Measurements from ENCODE around the gene PHKG2.
A peak's percentile ranks its signal among the peaks of the same experiment; 100 is the strongest.

PHKG2 gene

GRCh38 chr16:30758988-30759491 lies 10.8 kb downstream of the PHKG2 start:
- DNase-seq: no peak

DNA sequence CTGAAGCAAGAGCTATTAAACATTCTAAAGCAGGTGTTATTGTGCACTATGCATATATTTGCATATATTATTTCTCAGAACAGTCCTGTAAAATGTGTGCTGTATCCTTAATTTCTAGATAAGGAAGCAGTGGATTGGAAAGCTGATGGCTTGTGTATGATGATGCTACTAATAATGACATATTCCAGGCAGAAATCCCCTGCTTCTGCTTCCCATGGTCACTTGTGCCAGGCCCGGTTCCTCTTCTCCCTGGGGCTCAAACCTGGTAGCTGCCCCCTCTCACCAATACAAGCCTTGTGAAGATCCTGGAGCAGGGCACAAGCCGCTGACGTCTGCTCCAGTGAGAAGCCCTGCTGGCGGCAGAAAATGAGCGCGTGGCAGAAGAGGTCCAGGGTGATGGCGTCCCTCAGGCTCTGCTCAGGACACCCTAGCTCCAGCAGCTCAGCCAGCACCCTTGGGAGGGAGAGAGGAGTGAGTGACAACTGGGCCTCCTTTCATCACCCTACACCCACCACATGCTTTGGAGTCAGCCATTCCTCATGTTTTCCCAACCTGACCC lies 11.9 kb downstream of the PHKG2 start:
- no peak for DNase-seq

- DNase-seq: no peak
These were observed 12.6 kb downstream of the PHKG2 start for GRCh38 chr16:30760577-30761426.

DNA sequence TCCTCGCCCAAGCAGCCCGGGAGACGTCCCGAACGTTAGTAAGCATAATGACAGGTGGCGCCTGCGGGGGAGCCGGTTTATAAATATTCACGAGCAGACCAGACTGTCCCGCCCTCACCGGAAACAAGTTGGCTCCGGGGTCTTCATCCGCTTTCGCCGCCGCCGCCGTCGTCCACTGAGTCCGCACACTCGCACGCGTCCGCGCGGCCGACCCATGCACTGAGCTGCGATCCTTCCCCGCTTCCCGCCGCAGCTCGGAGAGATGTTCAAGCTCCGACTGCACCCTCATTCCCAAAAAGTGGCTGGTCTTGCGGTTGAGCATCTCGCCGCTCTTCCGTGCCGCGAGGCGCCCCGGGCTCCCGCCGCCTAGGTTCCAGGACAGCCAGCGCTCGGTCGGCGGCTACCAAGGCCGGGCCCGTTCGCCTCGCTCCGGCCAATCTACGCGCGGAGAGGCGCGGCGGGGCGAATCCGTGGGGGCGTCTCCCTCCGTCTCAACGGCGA lies 13.3 kb downstream of the PHKG2 start:
- no peak for DNase-seq

GRCh38 chr16:30761928-30762902 lies 14.0 kb downstream of the PHKG2 start, which contains the start of the genes CFAP119 and RNF40:
CFAP119 (minus strand) TSS chr16:30762062; CDS start chr16:30761748, 314 bp downstream.
RNF40 (plus strand) TSS chr16:30762322; CDS start chr16:30762546, 224 bp downstream.
- peak; percentile 89 for DNase-seq

- DNase-seq: no peak
These were observed 14.9 kb downstream of the PHKG2 start for GRCh38 chr16:30762991-30763725.

- DNase-seq: no peak
These were observed 15.9 kb downstream of the PHKG2 start for GRCh38 chr16:30764086-30764485.

DNA sequence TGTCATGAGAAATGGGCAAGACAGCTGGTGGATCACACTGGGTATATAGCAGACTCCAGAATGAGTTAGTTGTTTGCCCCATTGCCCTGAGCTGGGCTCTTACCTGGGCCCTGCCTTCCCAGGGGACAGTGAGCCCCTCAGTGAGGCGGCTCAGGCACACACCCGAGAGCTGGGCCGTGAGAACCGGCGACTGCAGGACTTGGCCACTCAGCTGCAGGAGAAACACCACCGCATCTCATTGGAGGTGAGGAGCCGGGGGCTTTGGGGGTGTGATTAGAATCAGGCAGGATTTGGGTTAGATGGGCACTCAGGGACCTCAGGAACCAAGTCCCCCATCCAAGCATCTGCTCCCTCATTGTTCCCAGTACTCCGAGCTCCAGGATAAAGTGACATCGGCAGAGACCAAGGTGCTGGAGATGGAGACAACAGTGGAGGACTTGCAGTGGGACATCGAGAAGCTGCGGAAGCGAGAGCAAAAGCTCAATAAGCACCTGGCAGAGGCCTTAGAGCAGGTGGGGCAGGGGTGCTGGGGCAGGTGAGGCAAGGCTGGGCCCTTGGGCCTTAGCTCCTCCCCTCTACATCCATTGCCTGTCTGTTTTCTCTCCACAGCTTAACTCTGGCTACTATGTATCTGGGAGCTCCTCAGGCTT lies 16.7 kb downstream of the PHKG2 start:
- no peak for DNase-seq

- no peak for DNase-seq
These were observed 18.1 kb downstream of the PHKG2 start for GRCh38 chr16:30766206-30766932.

GRCh38 chr16:30766933-30767284 lies 18.7 kb downstream of the PHKG2 start:
- no peak for DNase-seq

DNA sequence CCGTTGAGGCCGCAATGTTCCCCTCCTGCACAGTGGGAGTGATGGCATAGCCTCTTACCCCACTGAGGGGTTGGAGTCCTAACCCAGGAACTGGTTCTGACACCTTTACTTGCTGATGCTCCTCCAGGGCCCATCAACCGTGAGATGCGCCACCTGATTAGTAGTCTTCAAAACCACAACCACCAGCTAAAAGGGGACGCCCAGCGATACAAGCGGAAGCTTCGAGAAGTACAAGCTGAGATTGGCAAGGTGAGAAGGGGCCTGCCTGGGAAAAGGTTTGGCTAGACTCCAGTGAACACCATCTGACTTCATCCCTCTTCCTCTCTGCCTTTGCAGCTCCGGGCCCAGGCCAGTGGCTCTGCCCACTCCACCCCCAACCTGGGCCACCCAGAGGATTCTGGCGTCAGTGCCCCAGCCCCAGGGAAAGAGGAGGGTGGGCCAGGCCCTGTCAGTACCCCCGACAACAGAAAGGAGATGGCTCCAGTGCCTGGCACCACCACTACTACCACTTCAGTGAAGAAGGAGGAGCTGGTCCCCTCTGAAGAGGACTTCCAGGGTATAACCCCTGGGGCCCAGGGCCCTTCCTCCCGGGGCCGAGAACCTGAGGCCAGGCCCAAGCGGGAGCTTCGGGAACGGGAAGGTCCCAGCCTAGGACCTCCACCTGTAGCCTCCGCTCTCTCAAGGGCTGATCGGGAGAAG lies 19.7 kb downstream of the PHKG2 start:
- DNase-seq: no peak

DNA sequence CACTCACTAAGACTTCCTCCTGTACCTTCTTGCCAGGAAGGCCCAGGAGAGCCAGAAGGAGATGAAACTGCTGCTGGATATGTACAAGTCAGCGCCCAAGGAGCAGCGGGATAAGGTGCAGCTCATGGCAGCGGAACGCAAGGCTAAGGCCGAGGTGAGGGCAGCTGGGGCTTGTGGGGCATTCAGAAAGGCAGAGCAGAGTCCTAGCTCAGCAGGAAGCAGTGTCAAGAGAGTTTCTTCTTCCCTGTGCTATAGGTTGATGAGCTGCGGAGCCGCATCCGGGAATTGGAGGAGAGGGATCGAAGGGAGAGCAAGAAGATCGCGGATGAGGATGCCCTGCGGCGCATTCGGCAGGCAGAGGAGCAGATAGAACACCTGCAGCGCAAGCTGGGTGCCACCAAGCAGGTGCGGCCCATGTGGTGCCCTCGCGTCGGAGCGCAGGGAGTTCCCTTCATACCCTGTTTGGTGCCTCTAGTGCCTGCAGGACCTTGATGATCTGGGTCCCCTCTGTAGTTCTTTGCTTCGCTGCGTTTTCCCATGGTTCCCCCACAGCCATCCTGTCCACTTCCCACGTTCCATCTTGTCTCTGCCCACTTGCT lies 20.5 kb downstream of the PHKG2 start:
- DNase-seq: no peak

DNA sequence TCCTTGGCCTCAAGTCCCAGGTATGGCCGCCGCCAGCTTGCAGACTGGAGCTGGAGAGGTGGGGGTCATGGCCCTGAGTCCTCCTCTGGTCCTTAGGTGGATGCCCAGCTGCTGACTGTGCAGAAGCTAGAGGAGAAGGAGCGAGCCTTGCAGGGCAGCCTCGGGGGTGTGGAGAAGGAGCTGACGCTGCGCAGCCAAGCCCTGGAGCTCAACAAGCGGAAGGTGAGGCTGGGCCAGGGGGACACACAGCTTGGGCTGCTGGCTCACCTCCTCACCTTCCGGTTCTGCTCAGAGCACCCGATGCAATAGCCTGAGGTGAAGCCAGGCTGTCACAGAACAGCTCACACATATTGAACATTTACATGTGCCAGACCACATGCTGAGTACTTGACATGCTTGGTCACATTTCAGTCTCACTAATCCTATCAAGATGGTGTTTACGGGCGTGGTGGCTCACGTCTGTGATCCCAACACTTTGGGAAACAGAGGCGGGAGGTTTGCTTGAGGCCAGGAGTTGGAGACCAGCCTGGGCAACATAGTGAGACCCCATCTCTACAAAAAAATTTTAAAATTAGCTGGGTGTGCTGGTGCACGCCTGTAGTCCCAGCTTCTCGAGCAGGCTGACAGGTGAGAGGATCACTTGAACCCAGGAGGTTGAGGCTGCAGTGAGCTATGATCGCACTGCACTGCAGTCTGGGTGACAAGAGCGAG lies 21.3 kb downstream of the PHKG2 start:
- DNase-seq: no peak

DNA sequence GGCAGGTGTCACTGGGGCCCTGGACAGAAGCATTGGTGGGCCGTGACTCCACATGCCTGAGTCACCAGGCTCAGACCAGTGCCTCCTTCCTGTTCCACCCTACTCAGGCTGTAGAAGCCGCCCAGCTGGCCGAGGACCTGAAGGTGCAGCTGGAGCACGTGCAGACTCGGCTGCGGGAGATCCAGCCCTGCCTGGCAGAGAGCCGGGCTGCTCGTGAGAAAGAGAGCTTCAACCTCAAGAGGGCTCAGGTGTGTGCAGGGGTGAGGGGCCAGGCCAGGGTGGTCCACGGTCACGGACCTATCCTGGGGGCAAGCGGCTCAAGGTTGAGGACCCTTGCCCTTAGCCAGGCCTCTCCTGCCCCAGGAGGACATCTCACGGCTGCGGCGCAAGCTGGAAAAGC lies 23.5 kb downstream of the PHKG2 start:
- no peak for DNase-seq

GRCh38 chr16:30773826-30774225 lies 25.6 kb downstream of the PHKG2 start:
- no peak for DNase-seq

GRCh38 chr16:30774367-30775130 lies 26.3 kb downstream of the PHKG2 start:
- DNase-seq: no peak

DNA sequence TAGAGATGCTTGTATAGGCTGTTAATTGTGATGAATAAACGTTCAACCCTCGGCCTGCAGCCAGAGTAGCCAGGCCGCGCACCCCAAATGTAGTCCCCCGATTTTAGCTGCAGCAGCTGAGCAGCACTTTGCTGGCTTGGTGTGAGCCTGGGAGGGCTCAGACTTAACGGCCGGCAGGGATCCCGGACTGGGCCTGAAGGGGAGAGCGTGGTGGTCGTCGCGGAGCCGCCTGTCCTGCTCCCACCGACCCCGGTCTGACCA lies 26.8 kb downstream of the PHKG2 start:
- no peak for DNase-seq

GRCh38 chr16:30775392-30776188 lies 27.4 kb downstream of the PHKG2 start:
- peak; percentile 30 for DNase-seq
